IPS-18a (cell line): ENCODE data around the gene LPAR1.

Source experiments
- H3K27ac ChIP-seq: one replicate; pipeline ENCODE4 v1.5.1; 2013; ENCODE audit warnings: low read length
- H3K27me3 ChIP-seq: one replicate; pipeline ENCODE4 v1.6.1; 2013; ENCODE audit warnings: mild to moderate bottlenecking, low read length; ENCODE audit not compliant: control insufficient read depth, insufficient read depth
- H3K36me3 ChIP-seq: one replicate; pipeline ENCODE4 v1.6.1; 2013; ENCODE audit warnings: low read depth, low read length; ENCODE audit not compliant: control insufficient read depth
- H3K4me1 ChIP-seq: one replicate; pipeline ENCODE4 v1.6.1; 2013; ENCODE audit warnings: low read depth, low read length; ENCODE audit not compliant: control insufficient read depth
- H3K4me3 ChIP-seq: one replicate; pipeline ENCODE4 v1.5.1; 2013; ENCODE audit warnings: low read length
- H3K9ac ChIP-seq: one replicate; pipeline ENCODE4 v1.6.1; 2013; ENCODE audit warnings: mild to moderate bottlenecking, low read length, moderate library complexity
- H3K9me3 ChIP-seq: one replicate; pipeline ENCODE4 v1.6.1; 2013; ENCODE audit warnings: low read depth, low read length; ENCODE audit not compliant: control insufficient read depth

The LPAR1 gene

GRCh38 chr9:110856772-110857171, 181.5 kb downstream of the LPAR1 start:
- Histone ChIP-seq H3K27me3 (no peaks in the 10 kb centered on the region), H3K36me3 (no peaks in the 10 kb centered on the region), H3K27ac (no peak overlapping the region), H3K9ac (no peak overlapping the region), H3K4me1 (no peaks in the 10 kb centered on the region), H3K9me3 (peaks cover 8% of the 10 kb centered on the region), H3K4me3 (no peak overlapping the region)

DNA sequence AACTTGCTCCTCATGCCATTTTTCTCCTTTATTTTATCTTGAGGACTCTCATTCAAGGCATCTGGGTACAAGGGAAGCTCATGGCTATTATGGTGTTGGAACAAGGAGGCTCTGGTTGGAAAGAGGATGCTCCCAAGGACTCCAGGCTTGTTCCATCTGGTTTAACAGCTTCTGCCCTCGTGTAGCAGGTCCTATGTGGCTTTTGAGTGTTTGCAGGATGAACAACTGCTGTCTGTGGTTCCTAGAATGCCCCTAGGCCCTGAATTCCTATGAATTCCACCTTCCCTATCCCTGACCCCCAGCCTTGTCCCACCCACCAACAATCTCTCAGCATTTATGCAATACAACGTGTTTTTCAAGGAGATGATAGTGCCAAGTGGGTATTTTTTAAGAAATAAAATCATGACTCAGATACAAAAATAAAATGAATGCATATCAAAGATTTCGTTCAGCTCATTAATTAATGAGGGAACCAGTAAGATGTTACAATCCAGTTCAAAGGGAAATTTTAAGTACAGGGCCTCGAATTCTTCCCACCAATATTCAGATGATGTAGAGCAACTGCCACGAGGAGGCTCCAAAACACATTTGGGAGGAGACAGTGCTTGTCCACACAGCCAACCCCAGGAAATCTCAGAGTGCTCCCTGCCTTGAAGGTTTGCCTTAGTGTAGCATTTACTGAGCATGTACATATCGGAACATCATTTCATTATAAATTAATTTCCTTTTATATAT, 187.7 kb downstream of the LPAR1 start:
- Histone ChIP-seq H3K4me3 (no peak overlapping the region), H3K27ac (no peak overlapping the region), H3K9me3 (peaks cover 5% of the 10 kb centered on the region), H3K9ac (no peak overlapping the region), H3K36me3 (no peaks in the 10 kb centered on the region), H3K4me1 (no peaks in the 10 kb centered on the region), H3K27me3 (no peaks in the 10 kb centered on the region)

DNA sequence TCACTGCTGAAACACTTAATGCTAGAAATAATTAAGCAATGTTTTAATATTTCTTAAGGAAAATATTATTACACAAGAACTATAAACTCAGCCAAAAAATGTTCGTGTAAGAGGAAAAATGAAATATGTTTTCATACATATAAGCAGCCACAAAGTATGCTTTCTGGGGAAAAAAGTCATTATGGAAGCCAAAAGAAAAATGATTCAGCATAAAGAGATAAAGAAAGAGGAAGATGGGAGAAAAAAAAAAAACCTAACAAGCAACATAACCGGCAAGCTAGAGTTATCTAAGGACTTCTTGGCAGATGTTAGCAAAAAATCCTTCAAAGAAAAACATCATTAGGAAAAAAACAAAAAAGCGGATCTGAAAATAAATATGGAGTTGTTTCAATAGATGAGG, 190.6 kb downstream of the LPAR1 start:
- Histone ChIP-seq H3K4me1 (no peaks in the 10 kb centered on the region), H3K4me3 (no peak overlapping the region)

DNA sequence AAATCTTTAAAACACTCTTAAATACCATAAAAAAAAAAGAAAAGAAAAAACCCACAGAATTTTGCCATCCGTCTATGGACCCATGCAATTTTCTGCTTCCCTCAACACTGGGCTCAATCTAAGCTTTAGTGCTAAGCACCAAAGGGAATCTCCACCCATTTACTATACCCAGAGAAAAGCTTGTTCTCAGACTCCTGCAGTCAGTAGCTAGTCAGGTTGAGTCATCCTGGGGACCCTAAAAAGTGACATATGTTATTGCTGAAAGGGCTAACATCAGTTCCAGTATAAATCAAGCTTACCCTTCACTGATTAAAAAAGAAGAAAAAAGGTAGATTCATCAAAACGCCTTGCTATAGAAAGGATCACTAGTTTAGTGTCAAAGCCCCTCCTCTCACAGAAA, 192.1 kb downstream of the LPAR1 start:
- Histone ChIP-seq H3K27ac (no peak overlapping the region), H3K9ac (no peak overlapping the region), H3K9me3 (no peaks in the 10 kb centered on the region), H3K4me3 (no peak overlapping the region), H3K4me1 (no peaks in the 10 kb centered on the region), H3K27me3 (no peaks in the 10 kb centered on the region), H3K36me3 (no peaks in the 10 kb centered on the region)

More for the DNA sequence above, 190.6 kb downstream of the LPAR1 start:
- Histone ChIP-seq H3K9ac (no peak overlapping the region), H3K36me3 (no peaks in the 10 kb centered on the region), H3K9me3 (no peaks in the 10 kb centered on the region), H3K27me3 (no peaks in the 10 kb centered on the region), H3K27ac (no peak overlapping the region)

DNA sequence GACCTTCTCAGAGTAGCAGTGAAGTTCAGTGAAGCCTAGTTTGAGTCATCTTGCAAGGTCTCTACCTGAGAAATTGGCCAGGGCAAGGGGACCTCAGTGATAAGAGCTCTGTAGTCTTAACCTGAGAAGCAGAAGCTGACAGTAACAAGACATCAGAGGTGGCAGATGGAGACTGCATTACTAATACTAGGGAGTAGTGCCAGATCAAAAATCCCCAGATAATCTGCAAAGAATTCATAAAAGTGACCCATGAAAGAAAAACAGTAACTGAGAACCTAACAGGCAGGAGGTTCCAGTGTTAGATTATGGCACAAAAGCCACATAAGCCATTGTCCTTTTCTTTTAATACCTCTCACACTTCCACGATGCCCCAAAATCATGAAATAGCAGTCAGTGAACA, 194.1 kb downstream of the LPAR1 start:
- Histone ChIP-seq H3K9me3 (no peaks in the 10 kb centered on the region), H3K4me3 (no peak overlapping the region), H3K4me1 (no peaks in the 10 kb centered on the region), H3K27ac (no peak overlapping the region), H3K9ac (no peak overlapping the region), H3K27me3 (no peaks in the 10 kb centered on the region), H3K36me3 (no peaks in the 10 kb centered on the region)

DNA sequence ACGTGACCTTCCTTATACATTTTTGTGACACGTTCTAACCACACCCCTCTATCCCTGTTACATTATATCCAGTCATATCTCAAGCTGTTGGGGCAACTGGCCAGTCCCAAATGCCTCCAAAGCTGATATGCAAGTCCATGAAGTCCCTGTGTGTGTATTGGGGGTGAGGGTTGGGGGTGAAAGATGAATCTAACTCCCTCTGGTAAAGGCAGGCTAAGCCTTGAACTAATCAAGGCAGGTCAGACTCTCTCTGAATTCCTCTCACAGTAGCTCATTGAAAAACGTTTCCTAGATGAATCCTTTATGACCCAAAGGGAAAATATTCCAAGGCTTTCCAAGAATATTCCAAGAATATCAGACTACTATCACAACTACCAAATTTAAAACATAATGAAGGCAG, 195.3 kb downstream of the LPAR1 start:
- Histone ChIP-seq H3K27me3 (no peaks in the 10 kb centered on the region), H3K4me3 (no peak overlapping the region), H3K36me3 (no peaks in the 10 kb centered on the region), H3K4me1 (no peaks in the 10 kb centered on the region), H3K9me3 (no peaks in the 10 kb centered on the region), H3K9ac (no peak overlapping the region), H3K27ac (no peak overlapping the region)

DNA sequence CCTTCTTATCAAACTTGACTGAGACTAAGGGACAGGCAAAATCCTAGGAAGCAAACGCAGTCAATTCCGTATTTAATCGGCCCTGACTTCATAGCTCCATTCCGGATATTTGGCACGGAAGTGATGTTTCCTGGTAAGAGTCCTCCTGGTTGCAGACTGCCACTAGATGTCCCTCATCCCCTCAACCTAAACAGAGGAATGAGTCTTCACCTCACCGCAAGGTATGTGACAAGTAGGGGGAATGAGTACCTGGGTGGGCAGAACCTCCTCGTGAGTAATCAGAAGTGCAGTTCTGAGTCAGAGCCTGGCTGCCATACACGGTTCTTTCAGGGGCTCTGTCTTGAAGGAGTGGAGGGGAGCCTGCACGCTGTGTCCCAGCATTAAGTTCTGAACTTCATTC, 196.1 kb downstream of the LPAR1 start:
- H3K27me3 ChIP-seq, result no peaks in the 10 kb centered on the region

GRCh38 chr9:110837401-110838005, 200.8 kb downstream of the LPAR1 start:
- no peaks in the 10 kb centered on the region for H3K9me3 ChIP-seq
- H3K4me3 ChIP-seq, result no peak overlapping the region
- H3K27me3 ChIP-seq, result no peaks in the 10 kb centered on the region
- no peak overlapping the region for H3K27ac ChIP-seq
- H3K9ac ChIP-seq, result no peak overlapping the region
- H3K36me3 ChIP-seq, result no peaks in the 10 kb centered on the region
- no peaks in the 10 kb centered on the region for H3K4me1 ChIP-seq

More for the DNA sequence above, 196.1 kb downstream of the LPAR1 start:
- no peaks in the 10 kb centered on the region for H3K36me3 ChIP-seq
- no peaks in the 10 kb centered on the region for H3K4me1 ChIP-seq
- no peak overlapping the region for H3K9ac ChIP-seq
- H3K27ac ChIP-seq, result no peak overlapping the region
- H3K4me3 ChIP-seq, result no peak overlapping the region
- H3K9me3 ChIP-seq, result no peaks in the 10 kb centered on the region

DNA sequence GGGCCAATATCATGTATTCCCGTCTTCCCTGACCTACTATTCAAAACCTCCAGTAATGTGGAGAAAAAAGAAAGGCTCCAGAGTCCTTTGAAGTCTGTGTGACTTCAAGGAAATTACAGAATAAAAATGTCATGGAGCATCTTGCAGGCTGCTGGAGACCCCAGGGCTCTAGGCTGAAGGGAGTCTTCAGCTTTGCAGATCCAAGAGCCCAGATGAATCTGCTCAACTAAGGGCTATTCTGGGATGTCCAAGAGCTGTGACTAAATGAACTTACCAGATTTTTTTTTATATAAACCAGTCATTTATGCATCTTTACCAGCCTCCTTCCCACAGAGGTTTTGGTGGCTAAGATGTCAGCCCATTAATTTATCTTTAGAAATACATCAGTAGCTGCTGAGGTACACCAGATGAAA, 202.4 kb downstream of the LPAR1 start:
- Histone ChIP-seq H3K36me3 (no peaks in the 10 kb centered on the region), H3K27me3 (no peaks in the 10 kb centered on the region), H3K27ac (no peak overlapping the region)

DNA sequence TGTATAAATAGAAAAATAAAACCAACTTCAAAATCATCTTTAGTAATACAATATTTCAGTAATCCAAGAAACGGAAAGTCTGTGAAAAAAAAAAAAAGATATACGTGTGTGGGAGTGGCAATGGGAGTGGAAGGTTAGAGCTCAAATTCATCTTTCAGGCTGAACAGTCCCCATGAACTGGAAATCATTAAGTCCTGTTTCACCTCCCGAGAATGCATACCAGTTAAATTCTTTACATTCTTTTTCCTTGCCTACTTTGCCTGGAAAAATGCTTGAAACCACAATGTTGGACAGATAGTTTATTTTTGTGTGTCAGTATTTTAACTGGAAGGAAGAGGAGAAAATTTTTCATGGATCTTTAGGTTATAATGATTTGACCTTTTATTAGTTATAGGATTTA, 202.9 kb downstream of the LPAR1 start:
- no peaks in the 10 kb centered on the region for H3K9me3 ChIP-seq
- no peaks in the 10 kb centered on the region for H3K4me1 ChIP-seq
- H3K27ac ChIP-seq, result no peak overlapping the region
- H3K27me3 ChIP-seq, result no peaks in the 10 kb centered on the region
- H3K4me3 ChIP-seq, result no peak overlapping the region
- H3K36me3 ChIP-seq, result no peaks in the 10 kb centered on the region
- no peak overlapping the region for H3K9ac ChIP-seq

More for the DNA sequence above, 202.4 kb downstream of the LPAR1 start:
- Histone ChIP-seq H3K4me1 (no peaks in the 10 kb centered on the region), H3K9ac (no peak overlapping the region), H3K4me3 (no peak overlapping the region), H3K9me3 (no peaks in the 10 kb centered on the region)

DNA sequence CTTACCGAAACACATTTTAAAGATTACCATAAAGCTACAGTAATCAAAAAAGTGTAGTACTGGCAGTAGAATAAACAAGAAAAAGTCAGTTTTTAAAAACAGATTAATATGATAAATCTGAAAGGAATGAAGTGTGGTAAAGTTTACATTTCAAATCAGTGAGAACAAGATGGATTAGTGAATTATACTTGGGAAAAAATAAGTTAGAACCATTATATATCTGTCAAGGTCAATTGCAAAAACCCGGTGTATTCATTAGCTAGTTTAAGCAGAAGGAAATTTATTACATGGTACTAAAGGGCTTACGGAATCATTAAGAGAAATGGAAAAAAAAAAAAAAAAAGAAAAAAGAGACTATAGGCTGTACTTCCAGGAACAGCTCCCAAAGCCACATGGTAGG, 205.3 kb downstream of the LPAR1 start:
- H3K4me1 ChIP-seq, result no peaks in the 10 kb centered on the region
- no peak overlapping the region for H3K27ac ChIP-seq
- no peaks in the 10 kb centered on the region for H3K27me3 ChIP-seq
- H3K4me3 ChIP-seq, result no peak overlapping the region
- no peak overlapping the region for H3K9ac ChIP-seq
- no peaks in the 10 kb centered on the region for H3K9me3 ChIP-seq
- H3K36me3 ChIP-seq, result no peaks in the 10 kb centered on the region

DNA sequence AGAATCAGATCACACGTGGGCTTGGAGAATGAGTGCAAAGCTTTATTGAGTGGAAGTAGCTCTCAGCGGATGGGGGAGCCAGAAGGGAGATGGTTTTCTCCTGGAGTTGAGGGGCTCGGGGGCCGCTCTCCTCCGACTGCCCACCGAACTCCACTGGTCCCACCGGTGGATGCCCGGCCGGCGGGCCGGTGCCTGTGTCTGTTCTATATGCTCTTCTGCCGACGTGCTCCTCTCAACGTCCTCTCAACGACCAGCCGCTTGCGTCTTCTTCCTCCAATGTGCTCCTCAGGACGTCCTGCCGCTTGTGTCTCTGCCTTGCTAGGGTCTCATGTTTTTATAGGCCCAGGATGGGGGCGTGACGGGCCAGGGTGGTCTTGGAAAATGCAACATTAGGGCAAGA, 207.8 kb downstream of the LPAR1 start:
- no peak overlapping the region for H3K27ac ChIP-seq

More for the DNA sequence above, 207.8 kb downstream of the LPAR1 start:
- H3K27me3 ChIP-seq, result no peaks in the 10 kb centered on the region
- H3K9ac ChIP-seq, result no peak overlapping the region
- no peaks in the 10 kb centered on the region for H3K9me3 ChIP-seq
- H3K4me1 ChIP-seq, result peaks cover 9% of the 10 kb centered on the region
- H3K4me3 ChIP-seq, result no peak overlapping the region
- no peaks in the 10 kb centered on the region for H3K36me3 ChIP-seq
